NCI-H82 treated with DMSO at 0.1 percent for 48 hours (cell line): ENCODE results near the gene KIF26B.

Source experiments
- DNase-seq: peaks from one replicate; lab custom pipeline; 2025; ENCODE audit not compliant: unreplicated experiment; lab: John Stamatoyannopoulos, UW

KIF26B gene

DNA sequence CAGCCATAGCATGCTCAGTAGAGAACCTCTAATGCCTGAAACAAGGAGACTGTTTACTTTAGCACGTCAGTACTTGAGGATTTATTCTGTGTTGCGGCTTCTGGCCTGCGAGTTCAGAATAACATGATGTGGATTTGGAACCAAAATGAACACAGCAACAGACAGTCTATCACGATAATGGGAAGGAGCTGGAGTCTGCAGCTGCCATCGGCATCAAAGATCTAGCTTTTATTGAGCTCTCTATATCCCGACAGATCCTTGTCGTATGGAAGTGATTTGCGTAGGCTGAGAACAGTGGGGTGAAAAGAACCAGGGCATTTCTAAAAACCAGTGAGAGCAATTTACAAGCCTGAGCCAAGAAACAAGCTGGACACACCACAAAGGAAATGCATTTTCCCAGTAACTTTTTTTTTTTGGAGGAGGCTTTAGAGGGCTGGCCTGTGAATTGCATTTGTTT, 294.2 kb downstream of the KIF26B start:
- DNase-seq, result no peak

DNA sequence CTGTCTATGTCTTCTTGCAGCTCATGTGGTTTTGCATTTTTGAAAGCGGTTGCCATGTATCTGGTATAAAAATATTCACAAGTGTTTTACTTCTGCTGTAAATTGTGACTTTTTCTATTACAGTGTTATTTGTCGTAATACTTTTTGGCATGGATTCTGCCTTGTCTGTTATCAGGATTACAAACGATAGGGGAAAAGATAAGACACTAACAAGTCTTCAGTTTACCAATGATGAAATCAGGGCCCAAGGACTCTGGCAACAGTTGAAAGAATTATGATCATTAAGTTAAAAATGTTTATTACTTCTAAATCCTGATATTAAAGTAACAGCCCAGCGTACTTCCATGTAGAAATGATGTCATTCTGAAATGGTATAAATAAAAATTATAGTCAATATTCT, 298.8 kb downstream of the KIF26B start:
- DNase-seq, result no peak

DNA sequence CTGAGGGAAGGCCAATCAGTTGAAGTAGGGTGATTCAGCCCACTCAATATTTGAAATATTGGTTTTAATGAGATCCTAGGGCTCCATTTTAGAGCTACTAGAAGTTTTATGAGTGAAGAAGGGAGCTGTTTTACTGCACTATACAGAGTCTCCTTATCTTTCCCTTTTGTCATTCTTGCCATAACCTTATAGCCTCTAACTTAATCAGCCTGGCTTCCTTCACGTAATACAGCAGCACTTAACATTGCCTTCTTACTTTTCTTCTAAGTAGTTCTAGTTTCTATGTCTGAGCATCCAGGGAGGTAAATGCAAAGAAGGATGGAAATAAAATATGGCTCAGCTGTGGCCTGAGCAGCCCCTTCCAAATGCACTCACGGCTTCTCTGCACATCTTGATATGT, 299.3 kb downstream of the KIF26B start:
- no peak for DNase-seq

DNA sequence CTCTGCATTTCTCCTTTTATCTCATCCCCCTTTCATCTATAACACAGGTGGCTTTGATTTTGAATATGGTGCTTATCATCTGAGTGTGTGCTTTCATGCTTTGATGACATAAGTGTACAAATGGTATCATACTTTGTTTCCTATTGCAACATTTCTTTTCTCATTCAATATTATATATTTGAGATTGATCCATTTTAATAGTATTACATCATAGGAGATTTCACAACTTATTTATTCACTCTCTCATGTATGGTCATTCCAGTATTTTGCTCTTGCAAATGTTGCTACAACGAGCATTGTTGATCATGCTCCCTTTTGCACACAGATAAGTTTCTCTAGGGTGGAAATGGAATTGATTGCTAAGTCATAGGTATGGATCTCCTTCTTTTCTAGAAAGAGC, 302.8 kb downstream of the KIF26B start:
- DNase-seq, result no peak

DNA sequence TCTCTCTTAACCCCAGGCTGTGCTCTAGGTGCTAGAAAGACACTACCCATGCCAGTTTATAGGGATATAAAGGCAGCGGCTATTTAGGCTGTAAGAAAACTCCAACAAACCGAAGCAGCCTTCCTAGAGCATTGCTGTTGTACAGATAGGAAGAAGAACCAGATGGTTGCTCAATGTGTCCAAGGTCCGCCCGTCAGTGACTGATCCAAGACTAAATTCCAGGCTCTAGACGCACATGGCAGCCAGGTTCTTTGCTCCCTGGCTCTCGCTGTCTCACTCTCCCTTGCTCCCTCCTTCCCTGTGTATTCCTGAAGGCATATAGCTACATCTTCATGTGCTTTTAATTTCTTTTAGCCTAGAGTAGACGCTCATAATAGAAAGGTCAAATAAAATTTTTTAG, 303.4 kb downstream of the KIF26B start:
- DNase-seq, result peak; percentile 42

DNA sequence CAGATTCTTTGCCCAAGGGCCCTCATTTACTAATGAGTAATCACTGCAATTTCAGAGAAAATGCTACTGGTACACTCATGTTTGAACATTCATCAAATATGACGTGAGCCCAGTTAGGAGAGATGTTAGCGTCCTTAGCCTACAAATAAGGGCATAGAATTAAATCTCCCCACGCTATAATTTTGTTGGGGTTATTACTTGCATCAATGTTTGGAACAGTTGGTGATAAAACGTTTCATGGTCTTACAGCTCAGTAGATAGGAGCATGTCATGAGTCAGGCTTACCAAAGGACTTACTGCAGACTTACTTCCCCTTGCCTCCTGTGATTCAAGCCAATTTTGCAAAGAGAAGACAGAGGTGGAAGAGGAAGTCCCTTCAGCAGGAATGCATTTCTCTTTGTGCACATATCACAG, 304.0 kb downstream of the KIF26B start:
- no peak for DNase-seq

DNA sequence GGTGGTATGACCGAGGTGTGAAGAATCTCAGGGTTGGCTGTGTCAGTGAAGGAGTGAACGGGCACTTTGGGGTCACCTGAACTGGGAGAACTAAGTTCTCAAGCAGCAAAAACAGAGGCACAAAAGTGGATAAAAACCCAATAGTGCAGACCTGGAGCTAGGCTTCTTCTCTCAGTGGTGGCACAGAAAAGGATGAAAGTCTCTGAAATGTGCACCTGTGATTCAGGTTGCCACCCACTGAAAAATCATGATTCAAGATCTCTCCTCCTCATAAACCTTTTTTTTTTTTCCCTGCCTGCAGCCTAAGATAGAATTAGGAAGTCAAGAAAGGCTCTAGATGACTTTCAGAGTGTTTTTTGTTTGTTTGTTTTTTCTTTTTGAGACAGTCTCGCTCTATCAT, 304.8 kb downstream of the KIF26B start:
- DNase-seq, result no peak

DNA sequence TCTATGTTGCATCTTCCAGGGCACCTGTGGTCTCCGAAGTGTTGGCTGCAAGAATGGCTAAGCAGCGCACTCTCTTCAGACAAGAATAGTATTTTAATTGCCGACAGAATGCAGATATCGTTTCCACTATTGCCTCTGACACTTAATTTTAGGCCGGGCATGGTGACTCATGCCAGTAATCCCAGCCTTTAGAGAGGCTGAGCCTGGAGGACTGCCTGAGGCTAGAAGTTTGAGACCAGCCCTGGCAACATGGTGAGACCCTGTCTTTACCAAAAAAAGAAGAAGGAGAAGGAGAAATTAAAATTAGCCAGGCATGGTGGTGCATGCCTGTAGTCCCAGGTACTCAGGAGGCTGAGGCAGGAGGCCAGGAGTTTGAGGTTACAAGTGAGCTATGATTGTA, 306.9 kb downstream of the KIF26B start:
- DNase-seq, result no peak

DNA sequence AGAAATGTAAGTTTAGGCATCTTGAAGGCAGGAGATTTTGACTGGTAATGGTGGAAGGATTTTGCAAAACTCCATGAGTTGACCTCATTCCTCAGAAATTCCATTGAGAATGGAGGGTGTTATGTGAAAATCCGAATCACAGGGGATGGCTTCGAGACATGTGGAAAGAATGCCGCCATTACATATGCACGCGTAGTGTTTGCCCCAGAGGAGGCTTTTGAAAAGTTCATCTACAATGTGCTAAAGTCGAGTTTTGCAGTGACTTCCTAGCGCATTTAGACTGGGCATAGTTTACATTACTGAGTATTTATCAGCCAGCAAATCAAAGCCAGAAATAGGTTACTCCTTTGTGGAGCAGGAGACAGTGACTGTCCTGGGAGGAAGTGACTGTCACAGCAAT, 307.4 kb downstream of the KIF26B start:
- DNase-seq, result no peak

DNA sequence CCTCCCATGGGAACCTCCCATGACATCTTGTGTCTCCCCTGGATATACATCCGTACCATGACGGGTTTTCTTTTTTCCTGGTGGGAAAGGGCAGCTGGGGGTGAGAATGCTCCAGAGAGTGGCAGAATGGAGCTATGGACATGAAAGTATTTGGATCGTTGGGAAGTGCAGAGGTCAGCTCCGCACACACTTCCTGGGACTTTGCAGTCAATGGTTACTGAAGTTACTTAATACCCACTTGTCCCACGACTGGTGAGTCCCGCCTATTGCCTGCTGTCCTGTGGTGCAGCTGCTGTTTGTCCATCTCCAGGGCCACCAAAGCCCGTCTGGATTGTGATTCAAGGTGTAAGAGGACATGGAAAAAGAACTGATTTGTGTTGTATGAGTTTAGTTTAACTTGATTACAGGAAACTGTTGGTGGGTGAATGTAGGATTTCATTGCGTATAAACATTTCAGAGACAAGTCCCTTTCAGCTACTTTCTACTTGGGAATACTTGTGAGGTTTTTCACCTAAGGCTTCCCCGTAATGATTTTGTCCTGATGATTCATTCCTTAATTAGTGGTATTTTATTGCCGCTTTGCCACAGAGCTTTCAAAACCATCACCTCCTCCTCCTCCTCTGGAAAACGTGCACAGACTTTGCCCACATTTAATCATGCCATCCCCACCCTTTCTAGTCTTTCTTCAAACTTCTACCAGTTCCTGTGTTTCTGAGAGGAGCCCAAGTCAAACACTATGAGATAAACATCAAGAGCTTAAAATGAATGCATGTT, 308.8 kb downstream of the KIF26B start:
- no peak for DNase-seq

DNA sequence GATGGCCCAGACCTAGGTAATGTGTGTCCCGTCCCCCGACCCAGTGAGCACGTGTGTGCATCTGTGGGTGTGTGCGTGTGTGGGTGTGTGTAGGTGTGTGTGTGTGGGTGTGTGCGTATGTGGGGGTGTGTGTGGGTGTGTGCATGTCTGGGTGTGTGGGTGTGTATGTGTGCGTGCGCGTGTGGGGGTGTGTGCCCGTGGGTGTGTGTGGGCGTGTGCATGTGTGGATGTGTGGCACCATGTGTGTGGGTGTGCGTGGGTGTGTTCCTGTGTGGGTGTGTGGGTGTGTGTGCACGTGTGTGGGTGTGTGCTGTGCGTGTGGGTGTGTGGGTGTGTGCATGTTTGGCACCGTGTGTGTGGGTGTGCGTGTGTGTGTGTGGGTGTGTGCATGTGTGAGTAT, 309.5 kb downstream of the KIF26B start:
- no peak for DNase-seq

DNA sequence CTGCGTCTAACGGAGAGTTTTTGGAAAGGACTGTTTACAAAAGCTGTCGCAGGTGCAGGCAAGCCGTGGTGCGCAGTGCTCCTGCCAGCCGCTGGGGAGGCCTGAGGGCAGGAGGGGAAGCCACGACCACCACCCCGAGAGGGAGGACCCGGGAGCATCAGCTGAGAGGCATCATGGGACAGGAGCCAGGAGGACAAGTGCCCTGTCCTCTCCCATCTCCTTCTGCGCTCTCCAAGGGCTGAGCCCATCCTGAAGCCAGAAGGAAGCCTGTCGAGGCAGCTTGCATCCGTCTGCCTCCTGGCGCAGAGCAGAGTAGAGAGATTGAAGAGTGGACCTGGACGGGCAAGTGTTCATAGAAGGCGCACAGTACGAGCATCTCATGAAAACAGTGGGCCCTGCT, 310.9 kb downstream of the KIF26B start:
- DNase-seq, result no peak

DNA sequence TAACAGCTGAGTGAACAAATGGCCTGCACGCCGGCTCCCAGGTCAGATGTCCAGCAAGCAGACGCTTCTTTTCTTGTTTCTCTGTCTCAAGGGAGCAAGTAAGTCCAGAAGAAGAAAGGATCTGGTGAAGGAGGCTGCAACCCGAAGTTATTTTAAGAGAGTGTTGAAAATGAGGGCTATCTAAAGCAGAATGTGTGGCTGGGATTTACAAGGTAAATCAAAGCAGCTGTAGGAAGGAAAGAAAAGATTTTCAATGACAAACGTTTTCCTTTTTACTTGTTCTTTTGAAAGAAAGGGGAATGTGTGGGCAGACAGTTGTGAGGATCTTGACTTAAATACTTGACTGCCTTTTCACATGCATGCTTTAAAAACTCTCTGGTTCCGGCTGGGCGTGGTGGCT, 311.5 kb downstream of the KIF26B start:
- DNase-seq, result no peak

DNA sequence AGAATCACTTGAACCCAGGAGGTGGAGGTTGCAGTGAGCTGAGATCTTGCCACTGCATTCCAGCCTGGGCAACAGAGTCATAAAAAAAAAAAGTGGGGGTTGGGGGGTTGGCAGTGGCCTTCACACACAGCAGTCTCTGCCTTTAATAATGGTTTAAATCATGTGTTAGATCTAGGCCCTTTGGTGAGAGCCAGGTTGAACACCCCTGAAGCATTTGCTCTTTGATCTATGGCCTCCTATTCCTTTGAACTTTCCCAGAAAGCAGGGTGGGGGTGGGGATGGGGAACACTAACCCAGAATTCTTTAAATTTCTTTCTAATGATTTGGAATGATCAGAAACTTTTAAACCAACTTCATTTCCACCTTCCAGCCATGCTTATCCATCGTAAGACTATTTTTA, 313.0 kb downstream of the KIF26B start:
- DNase-seq, result no peak

DNA sequence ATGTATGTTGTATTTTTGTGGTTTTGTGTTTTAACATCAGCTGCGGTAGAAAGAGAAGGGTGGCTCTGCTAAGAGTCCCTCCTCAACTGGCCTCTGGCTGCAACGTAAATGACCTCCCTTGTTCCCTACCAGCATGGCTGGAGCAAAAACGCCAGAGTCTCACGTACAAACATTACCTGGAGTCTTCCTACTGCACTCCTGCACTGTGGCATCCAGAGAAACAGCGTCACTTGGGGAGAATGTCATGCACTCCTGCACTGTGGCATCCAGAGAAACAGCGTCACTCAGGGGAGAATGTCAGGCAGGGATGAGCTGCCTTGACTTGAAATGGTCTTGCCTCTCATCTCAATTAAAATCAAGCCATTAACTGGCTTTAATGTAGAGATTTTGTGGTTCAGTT, 314.2 kb downstream of the KIF26B start:
- no peak for DNase-seq

DNA sequence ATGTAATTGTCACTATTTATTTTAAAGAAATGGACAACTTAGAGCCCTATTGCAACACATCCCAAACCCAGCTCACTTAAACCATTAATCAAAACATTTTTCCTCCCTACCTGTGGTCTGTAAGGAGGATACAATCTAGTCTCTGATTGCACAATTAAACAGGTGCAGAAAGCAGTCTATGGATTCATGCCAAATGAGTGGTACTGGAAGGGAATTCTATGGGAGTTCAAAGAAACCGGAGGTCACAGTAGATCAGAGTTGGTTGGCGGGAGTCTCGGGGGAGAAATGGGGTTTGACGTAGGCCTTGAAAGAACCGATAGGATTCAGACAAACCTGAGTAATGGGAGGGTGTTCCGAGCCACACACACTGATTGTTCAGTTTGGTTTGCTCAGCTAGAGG, 314.9 kb downstream of the KIF26B start:
- no peak for DNase-seq

DNA sequence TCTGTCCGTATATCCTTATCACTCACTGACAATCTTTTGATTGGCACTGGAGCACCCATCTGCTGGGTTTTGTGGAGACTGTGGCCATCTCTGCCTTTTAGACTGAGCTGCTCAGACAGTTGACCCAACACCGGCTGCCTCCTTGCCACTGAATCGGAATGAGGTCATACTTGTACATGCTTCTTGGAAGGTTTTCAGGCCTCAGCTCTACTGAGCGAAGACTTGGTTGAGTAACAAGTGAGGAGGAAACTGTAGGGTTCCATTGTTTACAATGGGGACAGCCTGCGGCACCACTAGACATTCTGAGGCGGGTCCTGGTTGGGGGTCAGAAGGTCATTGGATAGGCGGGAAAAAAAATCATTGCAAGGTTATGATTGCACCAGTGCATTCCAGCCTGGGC, 320.3 kb downstream of the KIF26B start:
- no peak for DNase-seq

DNA sequence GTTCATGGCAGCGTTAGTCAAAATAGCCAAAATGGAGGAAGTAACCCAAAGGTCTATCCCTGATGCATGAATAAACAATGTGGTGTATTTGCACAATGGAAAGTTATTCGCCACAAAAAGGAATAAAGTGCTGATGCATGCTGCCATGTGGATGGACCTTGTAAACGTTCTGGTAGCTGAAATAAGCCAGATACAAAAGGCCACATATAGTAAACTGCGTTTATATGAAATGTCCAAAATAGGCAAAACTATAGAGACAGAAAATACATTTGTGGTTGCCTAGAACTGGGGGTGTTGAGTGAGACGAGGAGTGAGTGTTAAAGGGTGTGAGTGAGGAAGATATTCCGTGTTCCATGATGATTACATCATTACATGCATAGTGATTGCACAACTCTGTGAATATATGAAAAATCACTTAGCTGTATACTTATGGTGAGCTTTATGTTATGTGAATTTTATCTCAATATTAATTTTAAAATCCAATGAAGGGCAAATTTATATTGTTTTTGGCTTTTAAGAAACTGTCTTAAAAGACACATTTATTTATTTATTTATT, 321.3 kb downstream of the KIF26B start:
- DNase-seq, result no peak

DNA sequence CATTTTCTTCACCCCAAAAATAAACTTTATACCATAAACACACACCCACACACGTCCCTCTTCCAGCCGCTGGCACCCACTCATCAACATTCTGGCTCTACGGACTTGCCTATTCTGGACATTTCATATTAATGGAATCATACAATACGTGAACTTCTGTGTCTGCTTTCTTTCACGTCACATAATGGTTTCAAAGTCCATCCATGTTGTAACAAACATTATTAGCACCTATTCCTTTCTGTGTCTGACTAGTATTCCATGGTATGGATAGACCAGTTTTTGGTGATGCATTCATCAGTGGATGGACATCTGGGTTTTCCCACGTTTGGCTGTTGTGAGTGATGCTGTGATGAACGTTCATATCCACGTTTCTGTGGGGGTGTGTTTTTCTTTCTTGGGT, 323.2 kb downstream of the KIF26B start:
- DNase-seq, result no peak

DNA sequence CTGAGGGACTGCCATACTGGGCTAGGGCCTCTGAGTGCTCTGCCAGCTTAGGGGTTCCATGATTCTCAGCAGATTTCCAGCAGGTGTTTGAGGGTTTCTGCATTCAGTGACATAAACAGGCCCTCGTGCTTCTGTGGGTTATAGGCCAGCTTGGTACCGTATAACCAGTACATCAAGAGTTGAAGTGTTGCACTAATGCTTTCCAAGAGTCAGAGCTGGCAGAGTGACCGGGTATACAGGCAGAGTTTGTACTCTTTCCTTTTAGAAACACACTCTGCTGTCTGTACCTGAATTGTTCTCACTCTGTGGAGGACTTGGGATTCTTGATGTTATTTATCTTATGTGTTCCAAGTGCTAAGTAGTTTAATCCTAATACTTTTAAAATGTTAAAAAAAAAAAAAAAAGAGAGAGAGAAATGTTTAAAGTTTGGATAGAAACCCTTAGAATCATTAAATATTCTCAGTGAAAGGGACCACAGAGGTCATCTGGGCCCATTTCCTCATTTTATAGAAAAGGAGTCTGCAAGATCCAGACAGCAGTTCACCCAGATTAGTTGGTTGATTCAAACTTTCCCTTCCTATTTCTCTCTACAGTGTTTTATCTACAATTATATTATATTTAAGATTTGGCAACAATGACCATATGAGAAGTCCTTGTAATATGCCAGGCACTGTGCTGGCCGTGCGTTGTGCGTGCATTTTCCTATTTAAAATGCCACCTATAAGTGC, 325.8 kb downstream of the KIF26B start:
- DNase-seq, result no peak

DNA sequence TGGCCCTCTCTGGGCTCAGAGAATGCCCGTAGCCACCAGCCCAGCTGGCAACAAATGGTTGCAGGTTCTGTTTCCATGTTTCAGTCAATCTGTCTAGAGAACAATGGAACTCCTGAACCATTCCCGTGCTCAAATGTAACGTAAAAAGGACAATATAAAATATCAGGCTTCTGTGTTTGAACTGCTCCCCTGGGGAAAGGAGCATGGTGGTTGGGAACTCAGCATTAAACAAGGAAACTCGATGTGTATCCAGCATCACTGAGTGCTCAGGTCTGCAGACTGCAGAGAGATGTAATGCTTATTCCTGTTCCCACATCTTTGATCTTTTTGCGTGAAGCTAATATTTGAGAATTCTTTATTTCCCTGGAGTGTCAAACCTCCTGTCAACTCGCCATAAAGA, 326.5 kb downstream of the KIF26B start:
- DNase-seq, result no peak

DNA sequence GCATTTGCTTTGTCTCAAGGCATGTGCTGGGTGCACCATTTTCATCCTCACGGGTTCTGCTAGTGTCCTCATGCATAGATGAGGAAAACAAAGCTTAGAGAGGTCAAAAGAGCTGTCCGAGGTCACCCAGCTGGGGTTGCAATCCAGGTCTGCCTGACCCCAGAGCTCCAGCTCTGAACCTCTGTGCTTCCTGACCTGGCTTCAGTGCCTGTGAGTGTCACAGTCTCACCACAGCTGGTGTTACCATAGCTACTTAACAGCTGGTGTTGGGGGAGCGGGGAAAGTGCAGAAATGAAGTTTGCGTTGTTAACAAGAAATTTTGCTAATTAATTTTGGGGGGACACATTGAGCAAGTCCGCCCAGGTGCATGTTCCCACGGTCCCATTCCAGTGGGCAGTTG, 328.5 kb downstream of the KIF26B start:
- no peak for DNase-seq
